ENCODE data around the gene TTLL7.

TTLL7 gene

GRCh38 chr1:83857716-83858115, 141.2 kb downstream of the TTLL7 start:
- DNase-seq, result no peak

GRCh38 chr1:83857103-83857502, 141.8 kb downstream of the TTLL7 start:
- peak in 1 of 2 donors; percentile 5 for DNase-seq

GRCh38 chr1:83856381-83856780, 142.6 kb downstream of the TTLL7 start:
- no peak for DNase-seq

- DNase-seq, result no peak
Observed at GRCh38 chr1:83854456-83854855, 144.5 kb downstream of the TTLL7 start.

GRCh38 chr1:83850834-83851233, 148.1 kb downstream of the TTLL7 start:
- no peak for DNase-seq

- DNase-seq, result no peak
Observed at GRCh38 chr1:83849191-83850061, 149.5 kb downstream of the TTLL7 start.

- DNase-seq, result no peak
Observed at GRCh38 chr1:83846138-83846537, 152.8 kb downstream of the TTLL7 start.

- no peak for DNase-seq
Observed at GRCh38 chr1:83845437-83846071, 153.4 kb downstream of the TTLL7 start.

GRCh38 chr1:83844546-83844945, 154.4 kb downstream of the TTLL7 start:
- no peak for DNase-seq

- no peak for DNase-seq
Observed at GRCh38 chr1:83839566-83840173, 159.3 kb downstream of the TTLL7 start.

- no peak for DNase-seq
Observed at GRCh38 chr1:83838573-83838972, 160.4 kb downstream of the TTLL7 start.

- no peak for DNase-seq
Observed at GRCh38 chr1:83836543-83836942, 162.4 kb downstream of the TTLL7 start.

- DNase-seq, result no peak
Observed at GRCh38 chr1:83834621-83835264, 164.2 kb downstream of the TTLL7 start.

GRCh38 chr1:83832194-83832593, 166.7 kb downstream of the TTLL7 start:
- no peak for DNase-seq

- no peak for DNase-seq
Observed at GRCh38 chr1:83829106-83829505, 169.8 kb downstream of the TTLL7 start.

GRCh38 chr1:83828456-83828855, 170.5 kb downstream of the TTLL7 start:
- DNase-seq, result no peak

- no peak for DNase-seq
Observed at GRCh38 chr1:83827741-83828140, 171.2 kb downstream of the TTLL7 start.

- no peak for DNase-seq
Observed at GRCh38 chr1:83822208-83822607, 176.7 kb downstream of the TTLL7 start.

GRCh38 chr1:83819436-83819835, 179.5 kb downstream of the TTLL7 start:
- DNase-seq, result no peak

- DNase-seq, result peak; percentile 19 to 60
Observed at GRCh38 chr1:83818916-83819315, 180.0 kb downstream of the TTLL7 start.

- no peak for DNase-seq
Observed at GRCh38 chr1:83816836-83817235, 182.1 kb downstream of the TTLL7 start.

- no peak for DNase-seq
Observed at GRCh38 chr1:83815330-83815729, 183.6 kb downstream of the TTLL7 start.
